GM23338 (cell line): Measurements from ENCODE around the gene ZNF592. TPM values are rescaled to one million over a fixed set of nuclear protein-coding genes. Genes with fewer than 3 reads are reported as not detected.

ENCODE experiments used
- ATAC-seq: fragments of 200-7000 bp; cut with Tn5 transposase; 3 replicates; pipeline ENCODE4 v1.9.1; 2020
- DNase-seq: peaks from one replicate; pipeline ENCODE4 v3.0.0-alpha.2; 2015; ENCODE audit warnings: low spot score
- H2AFZ ChIP-seq: fragments of 200-600 bp; sonication (generic); 2 replicates; pipeline ENCODE4 v1.8.0; 2016; ENCODE audit warnings: antibody characterized with exemption, mild to moderate bottlenecking, moderate library complexity
- H3F3A ChIP-seq: fragments of 200-600 bp; sonication (generic); replicated peaks from 2 replicates; pipeline ENCODE4 v1.8.0; 2017; ENCODE audit warnings: antibody characterized with exemption, mixed run types, low read depth
- H3K27ac ChIP-seq: fragments of 200-600 bp; sonication (generic); 2 replicates; pipeline ENCODE4 v1.6.1; 2016; ENCODE audit warnings: low read depth
- H3K27me3 ChIP-seq: fragments of 200-600 bp; sonication (generic); 2 replicates; pipeline ENCODE4 v1.8.0; 2016; ENCODE audit warnings: mild to moderate bottlenecking, mixed run types, moderate library complexity; ENCODE audit not compliant: insufficient read depth
- H3K36me3 ChIP-seq: fragments of 200-600 bp; sonication (generic); 2 replicates; pipeline ENCODE4 v1.8.0; 2016; ENCODE audit warnings: mild to moderate bottlenecking; ENCODE audit not compliant: insufficient read depth
- H3K4me1 ChIP-seq: fragments of 200-600 bp; sonication (generic); 2 replicates; pipeline ENCODE4 v1.8.0; 2016; ENCODE audit warnings: mild to moderate bottlenecking, moderate library complexity; ENCODE audit not compliant: insufficient read depth
- H3K4me2 ChIP-seq: fragments of 200-600 bp; sonication (generic); 2 replicates; pipeline ENCODE4 v1.7.1; 2017; ENCODE audit warnings: mixed run types
- H3K4me3 ChIP-seq: fragments of 200-600 bp; sonication (generic); 2 replicates; pipeline ENCODE4 v1.6.1; 2016; ENCODE audit warnings: mixed run types
- H3K79me2 ChIP-seq: fragments of 200-600 bp; sonication (generic); replicated peaks from 2 replicates; pipeline ENCODE4 v1.8.0; 2017; ENCODE audit warnings: mild to moderate bottlenecking; ENCODE audit not compliant: insufficient read depth
- H3K9me2 ChIP-seq: fragments of 200-600 bp; sonication (generic); 2 replicates; pipeline ENCODE4 v1.8.0; 2017; ENCODE audit not compliant: insufficient read depth
- H4K20me1 ChIP-seq: fragments of 200-600 bp; sonication (generic); replicated peaks from 2 replicates; pipeline ENCODE4 v1.8.0; 2017; ENCODE audit warnings: mild to moderate bottlenecking; ENCODE audit not compliant: insufficient read depth
- H3K27ac Mint-ChIP-seq: 2 replicates; pipeline ENCODE4 v1.8.0; 2020; ENCODE audit warnings: inconsistent platforms, mild to moderate bottlenecking, moderate library complexity, mixed read lengths
- H3K27me3 Mint-ChIP-seq: 3 replicates; pipeline ENCODE4 v1.8.0; 2022; ENCODE audit warnings: low read depth, mild to moderate bottlenecking, moderate library complexity, mixed read lengths, inconsistent platforms; ENCODE audit not compliant: insufficient read depth, poor library complexity
- H3K36me3 Mint-ChIP-seq: 3 replicates; pipeline ENCODE4 v1.8.0; 2021; ENCODE audit warnings: low read depth, mild to moderate bottlenecking, inconsistent platforms, moderate library complexity, mixed read lengths
- H3K4me1 Mint-ChIP-seq: 3 replicates; pipeline ENCODE4 v1.8.0; 2020; ENCODE audit warnings: mild to moderate bottlenecking, inconsistent platforms, mixed read lengths
- H3K4me3 Mint-ChIP-seq: 3 replicates; pipeline ENCODE4 v1.8.0; 2021; ENCODE audit warnings: moderate library complexity, mild to moderate bottlenecking, inconsistent platforms, mixed read lengths
- H3K9me3 Mint-ChIP-seq: 3 replicates; pipeline ENCODE4 v1.8.0; 2020; ENCODE audit warnings: moderate library complexity, mild to moderate bottlenecking, inconsistent platforms, mixed read lengths
- CREB1 ChIP-seq: fragments of 250-450 bp; sonication (Bioruptor Pico); IDR thresholded peaks from 2 replicates; pipeline ENCODE4 v1.5.0; 2020; ENCODE audit warnings: low read depth, mild to moderate bottlenecking, moderate library complexity
- CTCF ChIP-seq, 2 experiments: fragments of 200-600 bp in 1 of 2; sonication (generic) in 1 of 2; conservative IDR thresholded peaks; 2 replicates each; pipeline versions ENCODE4 v1.5.1 to v1.6.1; 2016 to 2017; ENCODE audit warnings: antibody characterized with exemption in 2 of 2, low read depth in 2 of 2, mild to moderate bottlenecking in 2 of 2, moderate library complexity in 1 of 2
- ETS1 ChIP-seq: IDR thresholded peaks from 2 replicates; pipeline ENCODE4 v1.6.1; 2016; ENCODE audit warnings: antibody characterized with exemption
- EZH2 ChIP-seq: fragments of 200-600 bp; sonication (generic); IDR thresholded peaks from one replicate; pipeline ENCODE4 v1.8.0; 2017; ENCODE audit warnings: antibody characterized with exemption, mild to moderate bottlenecking, low read depth; ENCODE audit not compliant: unreplicated experiment
- EZH2phosphoT487 ChIP-seq: fragments of 200-600 bp; sonication (generic); IDR thresholded peaks from one replicate; pipeline ENCODE4 v1.8.1; 2018; ENCODE audit warnings: antibody characterized with exemption; ENCODE audit not compliant: unreplicated experiment
- JUNB ChIP-seq: IDR thresholded peaks from one replicate; pipeline ENCODE4 v1.6.1; 2016; ENCODE audit warnings: antibody characterized with exemption; ENCODE audit not compliant: unreplicated experiment
- NANOG ChIP-seq: IDR thresholded peaks from 2 replicates; pipeline ENCODE4 v1.6.1; 2016; ENCODE audit warnings: antibody characterized with exemption, borderline replicate concordance
- POLR2AphosphoS5 ChIP-seq: IDR thresholded peaks from 2 replicates; pipeline ENCODE4 v1.6.1; 2016; ENCODE audit warnings: antibody characterized with exemption, low read depth
- REST ChIP-seq: IDR thresholded peaks from one replicate; pipeline ENCODE4 v1.6.1; 2018; ENCODE audit warnings: antibody characterized with exemption; ENCODE audit not compliant: unreplicated experiment
- STAT1 ChIP-seq: IDR thresholded peaks from one replicate; pipeline ENCODE4 v1.6.1; 2016; ENCODE audit warnings: antibody characterized with exemption; ENCODE audit not compliant: unreplicated experiment
- ZNF114 ChIP-seq: fragments of 250-450 bp; sonication (Bioruptor Pico); IDR thresholded peaks from 2 replicates; pipeline ENCODE4 v1.5.0; 2020; ENCODE audit warnings: mild to moderate bottlenecking, moderate library complexity
- ZNF331 ChIP-seq: fragments of 250-450 bp; sonication (Bioruptor Pico); IDR thresholded peaks from 2 replicates; pipeline ENCODE4 v1.5.0; 2020; ENCODE audit warnings: low read depth, mild to moderate bottlenecking, moderate library complexity
- ZNF462 ChIP-seq: fragments of 250-450 bp; sonication (Bioruptor Pico); IDR thresholded peaks from 2 replicates; pipeline ENCODE4 v1.5.0; 2020; ENCODE audit warnings: mild to moderate bottlenecking, moderate library complexity
- polyA plus RNA-seq: library from polyadenylated mRNA; unstranded; fragments of >200 nt; fragmentation: Nextera tagmentation; extraction: Ambion mirVana; gene quantifications from 2 replicates; pipeline ENCODE4 v1.2.1, GENCODE V29; 2016
- total RNA-seq: library from RNA; depleted of rRNA; stranded (reverse); fragments of >200 nt; shearing (Covaris generic); gene quantifications from 2 replicates; pipeline ENCODE4 v1.2.3, GENCODE V29; 2014

ZNF592 gene
- total and polyA plus RNA-seq, 2 experiments from 2014 or later, result 4.4 to 21.4 TPM

- no peak overlapping the region for H3K4me3 Mint-ChIP-seq
- H3K9me3 Mint-ChIP-seq, result no peaks in the 10 kb centered on the region; the same call in 2 of the 3 replicates
- no peak for ATAC-seq
- Histone ChIP-seq H3F3A (no peaks in the 10 kb centered on the region; the same call in 1 of the 2 replicates), H3K27ac (no peak overlapping the region), H3K27me3 (no peaks in the 10 kb centered on the region), H3K4me3 (no peak overlapping the region), H3K36me3 (no peaks in the 10 kb centered on the region; the same call in 1 of the 2 replicates), H2AFZ (no peak overlapping the region), H3K9me2 (no peaks in the 10 kb centered on the region), H3K4me1 (no peaks in the 10 kb centered on the region), H4K20me1 (peaks cover 3% of the 10 kb centered on the region; the same call in 1 of the 2 replicates), H3K79me2 (no peaks in the 10 kb centered on the region), H3K4me2 (no peak overlapping the region)
- H3K27ac Mint-ChIP-seq, result no peak overlapping the region
- no peak for TF ChIP-seq NANOG
- TF ChIP-seq CREB1 (CRISPR knock-in tag), result no peak
- no peak for TF ChIP-seq ZNF114 (CRISPR knock-in tag)
- TF ChIP-seq JUNB, result no peak
- TF ChIP-seq CTCF (conservative IDR thresholded peaks at IDR 0.05; ENCODE audit: low read depth in 2 of 2), result no peak
- TF ChIP-seq POLR2AphosphoS5, result no peak
- no peak for TF ChIP-seq ETS1
- TF ChIP-seq ZNF462 (CRISPR knock-in tag), result no peak
- no peak for TF ChIP-seq EZH2phosphoT487
- TF ChIP-seq STAT1, result no peak
- TF ChIP-seq EZH2, result no peak
- no peak for TF ChIP-seq REST
- no peak for TF ChIP-seq ZNF331 (CRISPR knock-in tag)
- peaks cover 32% of the 10 kb centered on the region for H3K36me3 Mint-ChIP-seq
- no peaks in the 10 kb centered on the region for H3K27me3 Mint-ChIP-seq
- DNase-seq, result no peak
- H3K4me1 Mint-ChIP-seq, result no peaks in the 10 kb centered on the region
These were observed 52.0 kb downstream of the ZNF592 start for GRCh38 chr15:84800365-84800806.
